PC-3 (cell line): ENCODE measurements around the gene SULT4A1. TPM values are rescaled to one million over a fixed set of nuclear protein-coding genes. Genes with fewer than 3 reads are reported as not detected.

ENCODE experiments used
- ATAC-seq: fragments of 200-7000 bp; cut with Tn5 transposase; 2 replicates; pipeline ENCODE4 v1.9.1; 2020; ENCODE audit warnings: mild to moderate bottlenecking, moderate library complexity
- BruUV-seq: library from RNA; stranded (reverse); fragments of 400-500 nt; replicated peaks from 2 replicates; lab custom pipeline; 2021; lab: Mats Ljungman, UMichigan
- CTCF ChIA-PET: fragments of 300-600 bp; sonication (Branson Sonifier 250); formaldehyde crosslinking; loops from one replicate; lab custom pipeline; 2022; ENCODE audit warnings: antibody characterized with exemption; lab: Charles Lee
- POLR2A ChIA-PET: fragments of 300-600 bp; sonication (Branson Sonifier 250); formaldehyde crosslinking; loops from one replicate; lab custom pipeline; 2022; ENCODE audit warnings: antibody characterized with exemption; ENCODE audit not compliant: unreplicated experiment; lab: Charles Lee
- DNase-seq: peaks from one replicate; pipeline ENCODE4 v3.0.0-alpha.2; 2015
- H2AFZ ChIP-seq: fragments of 300-600 bp; sonication (generic); 2 replicates; pipeline ENCODE4 v1.6.0; 2016; ENCODE audit warnings: antibody characterized with exemption, low read length
- H3F3A ChIP-seq: fragments of 300-600 bp; sonication (generic); one replicate; pipeline ENCODE4 v1.6.0; 2017; ENCODE audit warnings: antibody characterized with exemption, low read length, control low read depth, mild to moderate bottlenecking; ENCODE audit not compliant: unreplicated experiment
- H3K27ac ChIP-seq: fragments of 300-600 bp; sonication (generic); 2 replicates; pipeline ENCODE4 v1.5.1; 2016; ENCODE audit warnings: mild to moderate bottlenecking, low read length
- H3K27me3 ChIP-seq: fragments of 300-600 bp; sonication (generic); 2 replicates; pipeline ENCODE4 v1.6.1; 2016; ENCODE audit warnings: low read length, mixed read lengths
- H3K36me3 ChIP-seq: fragments of 300-600 bp; sonication (generic); 2 replicates; pipeline ENCODE4 v1.6.1; 2016; ENCODE audit warnings: low read depth, mixed run types, low read length, mixed read lengths
- H3K4me1 ChIP-seq: fragments of 300-600 bp; sonication (generic); 2 replicates; pipeline ENCODE4 v1.5.1; 2016; ENCODE audit warnings: low read length; ENCODE audit not compliant: insufficient read depth
- H3K4me2 ChIP-seq: fragments of 300-600 bp; sonication (generic); 2 replicates; pipeline ENCODE4 v1.6.0; 2016; ENCODE audit warnings: low read length
- H3K4me3 ChIP-seq: fragments of 300-600 bp; sonication (generic); 2 replicates; pipeline ENCODE4 v1.5.1; 2016; ENCODE audit warnings: mild to moderate bottlenecking, low read length, mixed read lengths
- H3K79me2 ChIP-seq: fragments of 300-600 bp; sonication (generic); 2 replicates; pipeline ENCODE4 v1.6.1; 2017; ENCODE audit warnings: low read length, mixed read lengths
- H3K9ac ChIP-seq: fragments of 300-600 bp; sonication (generic); 2 replicates; pipeline ENCODE4 v1.6.0; 2016; ENCODE audit warnings: mild to moderate bottlenecking, low read length
- H3K9me2 ChIP-seq: fragments of 300-600 bp; sonication (generic); replicated peaks from 2 replicates; pipeline ENCODE4 v1.6.1; 2016; ENCODE audit warnings: mixed run types, low read length, mixed read lengths
- H3K9me3 ChIP-seq: fragments of 300-600 bp; sonication (generic); 2 replicates; pipeline ENCODE4 v1.6.1; 2016; ENCODE audit warnings: low read length, mixed read lengths
- H4K20me1 ChIP-seq: fragments of 300-600 bp; sonication (generic); 2 replicates; pipeline ENCODE4 v1.6.1; 2016; ENCODE audit warnings: low read length, mixed read lengths
- EZH2 ChIP-seq: fragments of 300-600 bp; sonication (generic); IDR thresholded peaks from one replicate; pipeline ENCODE4 v1.6.1; 2017; ENCODE audit warnings: antibody characterized with exemption, mild to moderate bottlenecking, low read length; ENCODE audit not compliant: unreplicated experiment
- EZH2phosphoT487 ChIP-seq: fragments of 300-600 bp; sonication (generic); IDR thresholded peaks from 2 replicates; pipeline ENCODE4 v1.6.1; 2018; ENCODE audit warnings: mild to moderate bottlenecking, antibody characterized with exemption, low read length, borderline replicate concordance
- intact Hi-C: fragments of 100-400 bp; cut with micrococcal nuclease; formaldehyde crosslinking; loops from 2 replicates; pipeline ENCODE4 v1.9.0; 2023
- total RNA-seq: library from RNA; depleted of rRNA; stranded (reverse); fragments of >200 nt; gene quantifications from 2 replicates; pipeline ENCODE4 v1.2.3, GENCODE V29; 2014
- TF ChIP-seq, protein P1 (sequence below): fragments of 300-600 bp; sonication (generic); conservative IDR thresholded peaks from 2 replicates; pipeline ENCODE4 v1.5.1; 2017; ENCODE audit warnings: antibody characterized with exemption, low read depth, mild to moderate bottlenecking, low read length

Gene SULT4A1
- total RNA-seq, 1 experiment from 2014 or later, result not detected

DNA sequence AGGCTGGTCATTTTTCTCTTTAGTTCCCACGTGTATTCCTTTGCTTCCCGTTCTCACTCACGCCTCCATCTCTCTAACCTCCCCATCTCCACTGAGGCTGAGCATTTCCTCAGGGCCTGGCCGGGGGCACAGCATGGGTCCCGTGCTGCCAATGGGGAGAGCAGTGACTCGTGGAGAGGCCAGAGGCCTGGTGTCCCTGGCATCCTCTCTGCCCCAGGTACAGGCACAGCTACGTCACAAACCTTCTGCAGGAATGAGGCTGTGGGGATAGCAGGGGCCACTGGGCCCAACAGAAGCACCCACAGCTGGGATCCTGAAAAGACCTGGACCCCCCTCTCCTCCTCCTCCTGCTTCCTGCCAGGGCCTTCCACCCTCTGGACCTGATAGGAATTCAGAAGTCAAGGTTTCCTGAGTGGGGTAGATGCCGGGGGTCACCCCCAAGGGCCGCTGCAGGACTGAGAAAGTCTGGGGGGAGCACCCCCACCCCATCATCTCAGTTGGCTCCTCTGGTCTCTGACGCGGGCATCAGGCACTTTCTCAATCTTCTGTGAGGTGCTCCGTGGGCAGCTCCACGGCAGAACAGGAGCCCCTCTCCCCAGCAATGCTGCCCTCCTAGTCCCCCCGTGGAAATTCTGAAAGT lies 17.7 kb upstream of the SULT4A1 start:
- H3F3A ChIP-seq, result no peaks in the 10 kb centered on the region
- ChIA-PET CTCF (no interaction called here), POLR2A (no interaction called here)
- H3K79me2 ChIP-seq, result no peaks in the 10 kb centered on the region
- no peaks in the 10 kb centered on the region for H3K9me3 ChIP-seq
- H3K4me2 ChIP-seq, result no peak overlapping the region
- peaks cover 10% of the 10 kb centered on the region for H3K27me3 ChIP-seq
- no TSS peak for BruUV-seq
- no peaks in the 10 kb centered on the region for H3K36me3 ChIP-seq
- H4K20me1 ChIP-seq, result no peaks in the 10 kb centered on the region
- ATAC-seq, result no peak
- TF ChIP-seq EZH2phosphoT487, result no peak
- TF ChIP-seq EZH2, result no peak
- TF ChIP-seq, protein P1, sequence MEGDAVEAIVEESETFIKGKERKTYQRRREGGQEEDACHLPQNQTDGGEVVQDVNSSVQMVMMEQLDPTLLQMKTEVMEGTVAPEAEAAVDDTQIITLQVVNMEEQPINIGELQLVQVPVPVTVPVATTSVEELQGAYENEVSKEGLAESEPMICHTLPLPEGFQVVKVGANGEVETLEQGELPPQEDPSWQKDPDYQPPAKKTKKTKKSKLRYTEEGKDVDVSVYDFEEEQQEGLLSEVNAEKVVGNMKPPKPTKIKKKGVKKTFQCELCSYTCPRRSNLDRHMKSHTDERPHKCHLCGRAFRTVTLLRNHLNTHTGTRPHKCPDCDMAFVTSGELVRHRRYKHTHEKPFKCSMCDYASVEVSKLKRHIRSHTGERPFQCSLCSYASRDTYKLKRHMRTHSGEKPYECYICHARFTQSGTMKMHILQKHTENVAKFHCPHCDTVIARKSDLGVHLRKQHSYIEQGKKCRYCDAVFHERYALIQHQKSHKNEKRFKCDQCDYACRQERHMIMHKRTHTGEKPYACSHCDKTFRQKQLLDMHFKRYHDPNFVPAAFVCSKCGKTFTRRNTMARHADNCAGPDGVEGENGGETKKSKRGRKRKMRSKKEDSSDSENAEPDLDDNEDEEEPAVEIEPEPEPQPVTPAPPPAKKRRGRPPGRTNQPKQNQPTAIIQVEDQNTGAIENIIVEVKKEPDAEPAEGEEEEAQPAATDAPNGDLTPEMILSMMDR, result no peak
- DNase-seq, result no peak
- no peaks in the 10 kb centered on the region for H3K4me1 ChIP-seq
- H2AFZ ChIP-seq, result no peak overlapping the region
- H3K9me2 ChIP-seq, result no peaks in the 10 kb centered on the region
- no peak overlapping the region for H3K9ac ChIP-seq
- H3K4me3 ChIP-seq, result no peak overlapping the region
- intact Hi-C loops, result no loop called here
- H3K27ac ChIP-seq, result no peak overlapping the region

DNA sequence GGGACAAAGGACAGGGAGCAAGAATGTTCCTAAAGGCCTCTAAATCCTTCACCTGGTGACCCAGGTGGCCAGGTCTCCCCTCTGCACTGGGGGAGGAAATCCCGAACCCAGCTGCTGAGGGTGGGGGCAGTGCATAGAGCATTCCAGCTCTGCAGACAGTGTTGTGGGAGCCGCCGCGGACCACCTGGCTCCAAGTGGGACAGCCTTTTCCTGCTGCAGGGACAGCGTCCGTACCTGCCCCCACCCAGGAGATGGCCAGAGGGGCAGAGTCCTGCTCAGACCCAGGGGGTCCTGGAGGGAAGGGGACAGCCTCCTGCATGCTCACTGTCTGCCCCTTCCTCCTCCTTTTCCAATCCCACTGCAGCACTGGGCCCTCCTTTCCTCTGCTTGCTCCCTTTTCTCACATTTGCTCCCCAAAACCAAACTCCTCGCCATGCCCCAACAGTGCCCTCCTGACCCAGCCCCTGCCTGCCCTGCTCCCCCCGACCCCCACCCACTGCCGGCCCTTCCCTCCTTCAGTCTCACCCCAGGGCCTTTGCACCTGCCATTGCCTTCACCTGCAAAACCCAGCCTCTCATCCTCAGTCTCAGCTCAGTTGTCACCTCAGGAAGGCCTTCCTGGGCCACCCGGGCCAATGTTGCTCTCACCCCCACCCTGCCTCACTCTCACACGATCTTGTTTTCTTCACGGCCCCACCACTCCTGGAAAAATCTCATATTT lies 16.7 kb upstream of the SULT4A1 start:
- Histone ChIP-seq H2AFZ (no peak overlapping the region), H3K9me3 (no peaks in the 10 kb centered on the region), H3K4me2 (no peak overlapping the region), H3K4me1 (no peaks in the 10 kb centered on the region), H3K36me3 (no peaks in the 10 kb centered on the region), H3F3A (no peaks in the 10 kb centered on the region), H3K4me3 (no peak overlapping the region), H4K20me1 (no peaks in the 10 kb centered on the region), H3K27me3 (peaks cover 10% of the 10 kb centered on the region), H3K79me2 (no peaks in the 10 kb centered on the region), H3K27ac (no peak overlapping the region), H3K9ac (no peak overlapping the region), H3K9me2 (no peaks in the 10 kb centered on the region)
- no TSS peak for BruUV-seq
- CTCF ChIA-PET, result no interaction called here
- intact Hi-C loops, result no loop called here
- TF ChIP-seq, protein P1, result no peak
- TF ChIP-seq EZH2phosphoT487 (no peak), EZH2 (no peak)
- POLR2A ChIA-PET, result no interaction called here
- ATAC-seq (no peak), DNase-seq (no peak)
